Measurements from ENCODE around the gene DYNC1H1. TPM values are rescaled to one million over a fixed set of nuclear protein-coding genes. Genes with fewer than 3 reads are reported as not detected.

DYNC1H1 gene
- total RNA-seq, 2 donors from 2014 or later, result 171 to 219 TPM

GRCh38 chr14:102016420-102017090, 52.2 kb downstream of the DYNC1H1 start:
- Histone ChIP-seq H3K4me3 (no peak overlapping the region), H3K4me1 (no peaks in the 10 kb centered on the region), H3K27ac (no peak overlapping the region), H3K27me3 (no peaks in the 10 kb centered on the region), H3K9me3 (no peaks in the 10 kb centered on the region), H3K36me3 (replicated peaks in 1 of 2; ENCODE audit: insufficient read depth in 1 of 2, low read depth in 2 of 2) (peaks cover 42 to 71% of the 10 kb centered on the region in 2 donors)
- DNase-seq (no peak), ATAC-seq (no peak)
- intact Hi-C loops (cut with DNase I), result no loop called here
- WGBS, 2 donors, result 90 to 91% methylated on average over 13 to 15 of the region's 21 CpGs
- TF ChIP-seq CTCF (IDR thresholded peaks at IDR 0.05) (no peak), POLR2A (IDR thresholded peaks at IDR 0.05) (no peak)

GRCh38 chr14:102018251-102018650, 53.9 kb downstream of the DYNC1H1 start:
- TF ChIP-seq CTCF (IDR thresholded peaks at IDR 0.05) (no peak), POLR2A (IDR thresholded peaks at IDR 0.05) (no peak)
- Histone ChIP-seq H3K36me3 (replicated peaks in 1 of 2; ENCODE audit: insufficient read depth in 1 of 2, low read depth in 2 of 2) (peaks cover 33 to 70% of the 10 kb centered on the region in 2 donors), H3K9me3 (no peaks in the 10 kb centered on the region), H3K27ac (no peak overlapping the region), H3K4me1 (no peaks in the 10 kb centered on the region), H3K4me3 (no peak overlapping the region), H3K27me3 (no peaks in the 10 kb centered on the region)
- WGBS, 2 donors, result 91 to 95% methylated on average over 16 to 19 of the region's 19 CpGs
- intact Hi-C loops (cut with DNase I), result no loop called here
- no peak for DNase-seq
- no peak for ATAC-seq

GRCh38 chr14:102019006-102019540, 54.7 kb downstream of the DYNC1H1 start:
- H3K9me3 ChIP-seq, result no peaks in the 10 kb centered on the region
- peaks cover 29 to 71% of the 10 kb centered on the region in 2 donors for H3K36me3 ChIP-seq (replicated peaks in 1 of 2; ENCODE audit: insufficient read depth in 1 of 2, low read depth in 2 of 2)
- no peak overlapping the region for H3K4me3 ChIP-seq
- no peaks in the 10 kb centered on the region for H3K27me3 ChIP-seq
- H3K4me1 ChIP-seq, result no peaks in the 10 kb centered on the region
- intact Hi-C loops (cut with DNase I), result no loop called here
- DNase-seq (no peak), ATAC-seq (no peak)
- H3K27ac ChIP-seq, result no peak overlapping the region
- 92 to 93% methylated on average over 9 of the region's 9 CpGs for WGBS, 2 donors
- TF ChIP-seq CTCF (IDR thresholded peaks at IDR 0.05) (no peak), POLR2A (IDR thresholded peaks at IDR 0.05) (no peak)

DNA sequence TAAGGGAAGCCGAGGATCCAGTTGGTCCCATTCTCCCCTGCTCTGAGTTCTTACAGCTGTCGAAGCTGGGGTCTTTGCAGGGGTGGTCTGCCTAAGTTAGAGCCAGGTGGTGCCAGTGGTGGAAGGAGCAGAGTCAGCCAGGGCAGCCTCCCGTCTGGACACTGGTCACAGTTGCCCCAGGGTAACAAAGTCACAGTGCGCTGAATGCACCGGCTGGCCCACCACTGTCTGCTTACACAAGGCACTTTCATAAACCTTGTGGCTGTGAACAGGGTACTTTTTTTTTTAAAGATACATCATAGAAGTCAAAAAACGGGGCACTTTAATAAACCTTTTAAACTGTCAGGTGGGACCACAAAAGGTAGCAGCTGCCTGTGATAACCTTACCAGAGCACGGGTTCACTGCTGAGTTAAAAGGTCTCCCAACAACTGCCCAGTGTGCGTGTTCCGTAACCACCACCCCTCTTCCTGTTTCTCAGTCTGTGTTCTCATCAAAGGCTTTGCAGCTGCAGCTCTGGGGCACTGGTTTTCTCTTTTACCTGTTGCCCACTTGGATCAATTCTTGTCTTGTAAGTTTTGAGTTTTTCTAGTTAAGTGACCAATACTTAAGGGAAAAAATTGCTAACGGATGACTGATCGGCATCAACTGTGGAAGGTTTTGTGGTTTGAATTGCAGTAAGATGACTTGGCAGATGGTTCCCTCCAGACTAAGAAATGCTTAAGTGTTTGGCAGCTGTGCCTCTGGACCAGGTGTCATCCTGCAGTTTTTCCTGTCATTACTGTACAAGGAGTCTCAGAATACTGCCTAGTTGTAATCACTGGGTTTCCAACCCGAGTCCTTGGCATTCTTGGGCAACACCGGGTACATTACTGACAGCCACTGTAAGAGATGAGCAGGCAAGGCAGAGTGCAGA, 55.9 kb downstream of the DYNC1H1 start:
- Histone ChIP-seq H3K27me3 (no peaks in the 10 kb centered on the region), H3K4me1 (no peaks in the 10 kb centered on the region), H3K36me3 (replicated peaks in 1 of 2; ENCODE audit: insufficient read depth in 1 of 2, low read depth in 2 of 2) (peaks cover 20 to 71% of the 10 kb centered on the region in 2 donors), H3K27ac (no peak overlapping the region), H3K9me3 (no peaks in the 10 kb centered on the region), H3K4me3 (no peak overlapping the region)
- no peak for TF ChIP-seq POLR2A (IDR thresholded peaks at IDR 0.05)
- WGBS, 2 donors, result 87 to 98% methylated on average over 11 to 13 of the region's 13 CpGs
- intact Hi-C loops (cut with DNase I), result no loop called here
- DNase-seq (no peak), ATAC-seq (no peak)

DNA sequence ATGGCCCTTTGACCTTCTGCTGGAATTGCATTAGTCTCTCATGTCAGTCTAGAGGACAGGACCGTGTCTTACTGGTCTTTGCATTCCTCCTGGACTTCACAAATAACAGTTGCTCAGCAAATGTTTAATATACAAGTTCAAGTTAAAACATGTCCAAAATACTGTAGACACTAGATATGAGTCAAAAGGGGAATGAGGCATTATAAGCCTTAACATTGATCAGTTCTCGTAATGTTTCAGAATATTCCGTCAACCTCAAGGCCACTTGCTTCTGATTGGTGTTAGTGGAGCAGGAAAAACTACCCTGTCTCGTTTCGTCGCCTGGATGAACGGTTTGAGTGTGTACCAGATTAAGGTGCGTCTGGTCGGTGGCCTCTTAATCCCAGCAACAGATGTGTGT, 62.6 kb downstream of the DYNC1H1 start:
- WGBS, 2 donors, result 79 to 83% methylated on average over 9 of the region's 9 CpGs
- no peak for ATAC-seq
- intact Hi-C loops (cut with DNase I), result no loop called here
- Histone ChIP-seq H3K4me3 (no peak overlapping the region), H3K36me3 (replicated peaks in 1 of 2; ENCODE audit: insufficient read depth in 1 of 2, low read depth in 2 of 2) (peaks cover 12 to 70% of the 10 kb centered on the region in 2 donors), H3K27me3 (no peaks in the 10 kb centered on the region), H3K4me1 (no peaks in the 10 kb centered on the region), H3K9me3 (no peaks in the 10 kb centered on the region), H3K27ac (no peak overlapping the region)
- DNase-seq, result no peak
- TF ChIP-seq CTCF (IDR thresholded peaks at IDR 0.05), result no peak
- no peak for TF ChIP-seq POLR2A (IDR thresholded peaks at IDR 0.05)
